GM21528 (cell line): ENCODE data around the gene PPP5C.
A peak's percentile ranks its signal among the peaks of the same experiment; 100 is the strongest.
"Not testable (repeated sequence)": the region's sequence is repeated elsewhere in the genome, so short reads cannot be mapped to it uniquely, and the experiment has no call there.

Experiments used
- ATAC-seq: cut with Tn5 transposase; IDR thresholded peaks from one replicate; pipeline ENCODE4 v1.9.1; 2021; ENCODE audit warnings: mild to moderate bottlenecking, moderate library complexity; ENCODE audit not compliant: unreplicated experiment, low FRiP score

The PPP5C gene

GRCh38 chr19:46346821-46347571 is at the start of gene PPP5C:
TSS of gene PPP5C (plus strand) at chr19:46347087. CDS start at chr19:46347097, 10 bp downstream.
- peak; percentile 49 for ATAC-seq

GRCh38 chr19:46297700-46298478 is 49.0 kb upstream of the PPP5C start:
- ATAC-seq = no peak

DNA sequence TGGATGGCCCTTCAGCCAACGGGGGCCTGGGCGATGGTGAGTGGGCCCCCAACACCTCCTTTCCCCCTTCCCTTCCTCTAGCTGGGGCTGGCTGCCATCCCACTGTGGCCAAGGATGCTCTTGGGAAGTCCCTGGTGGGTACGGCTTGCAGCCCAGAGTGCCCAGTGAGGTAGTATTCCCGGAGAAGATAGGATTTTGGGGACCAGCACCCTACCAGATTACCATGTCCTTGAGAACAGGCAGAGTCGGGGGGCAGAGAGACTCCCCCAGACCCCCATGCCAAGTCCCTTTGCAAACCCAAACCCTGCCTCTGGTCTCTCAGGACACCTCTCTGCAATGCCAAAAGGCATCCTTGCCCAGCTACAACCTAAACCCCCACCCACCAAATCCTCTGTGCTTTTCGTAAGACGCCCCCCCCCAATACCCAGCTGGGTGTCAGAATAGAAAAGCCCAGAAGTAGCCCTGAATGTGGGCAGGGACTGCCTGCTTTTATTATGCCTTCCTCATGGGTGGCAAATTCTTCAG is 48.3 kb upstream of the PPP5C start:
- no peak for ATAC-seq

DNA sequence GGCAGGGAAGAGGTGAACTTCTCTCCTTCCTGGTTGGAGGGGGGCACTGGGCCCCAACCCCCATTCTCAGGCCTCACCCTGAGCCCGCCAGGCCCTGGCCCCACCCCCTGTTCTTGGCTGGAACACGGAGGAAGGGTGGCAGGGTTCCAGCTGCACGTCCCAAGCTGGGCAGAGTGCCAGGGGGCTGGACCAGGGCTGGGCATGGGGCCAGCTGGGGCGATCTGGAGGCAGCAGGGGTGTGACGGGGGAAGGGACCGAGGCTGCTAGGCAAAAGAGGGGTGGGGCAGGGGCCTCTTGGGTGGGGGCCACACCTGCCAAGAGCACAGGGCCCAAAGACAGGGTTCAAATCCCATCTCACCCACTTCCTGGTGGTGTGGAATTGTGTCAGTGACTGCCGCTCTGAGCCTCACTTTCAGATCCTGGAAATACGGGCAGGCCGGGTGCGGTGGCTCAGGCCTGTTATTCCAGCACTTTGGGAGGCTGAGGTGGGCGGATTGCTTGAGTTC is 47.8 kb upstream of the PPP5C start:
- ATAC-seq = no peak

DNA sequence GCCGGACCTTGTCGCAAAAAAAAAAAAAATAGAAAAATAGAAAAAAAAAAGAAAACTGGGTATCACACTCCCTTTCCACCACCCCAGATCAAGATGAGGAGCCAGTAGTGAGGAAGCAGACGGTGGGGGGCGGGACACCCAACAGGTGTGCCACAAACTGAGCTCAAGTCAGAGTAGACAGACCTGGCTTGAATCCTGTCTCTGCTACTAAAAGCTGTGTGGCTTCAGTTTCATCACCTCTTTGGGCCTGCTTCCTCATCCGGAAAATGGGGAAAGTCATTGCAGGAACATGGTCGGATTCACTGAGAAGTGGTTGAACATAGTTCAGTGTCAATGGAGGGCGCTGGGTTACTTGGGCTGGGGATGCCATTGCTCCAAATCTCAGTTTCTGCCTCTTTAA is 47.2 kb upstream of the PPP5C start:
- no peak for ATAC-seq

DNA sequence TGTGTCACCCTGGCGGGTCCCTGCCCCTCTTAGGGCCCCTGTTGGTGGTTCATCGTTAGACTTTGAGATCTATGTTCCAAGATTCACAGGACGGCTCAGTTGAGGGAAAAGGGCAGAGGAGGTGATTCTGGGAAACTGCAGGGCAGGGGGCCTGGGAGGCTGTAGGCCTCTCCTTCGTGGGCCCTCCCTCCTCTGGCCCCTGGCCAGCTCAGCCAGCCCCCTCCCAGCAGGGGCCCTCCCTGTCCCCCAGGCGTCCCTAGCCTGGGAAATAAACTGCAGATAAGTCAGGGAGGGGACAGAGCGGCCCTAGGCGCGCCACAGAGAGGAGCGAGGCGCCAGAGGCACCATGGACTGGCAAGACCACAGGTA is 43.6 kb upstream of the PPP5C start:
- no peak for ATAC-seq

DNA sequence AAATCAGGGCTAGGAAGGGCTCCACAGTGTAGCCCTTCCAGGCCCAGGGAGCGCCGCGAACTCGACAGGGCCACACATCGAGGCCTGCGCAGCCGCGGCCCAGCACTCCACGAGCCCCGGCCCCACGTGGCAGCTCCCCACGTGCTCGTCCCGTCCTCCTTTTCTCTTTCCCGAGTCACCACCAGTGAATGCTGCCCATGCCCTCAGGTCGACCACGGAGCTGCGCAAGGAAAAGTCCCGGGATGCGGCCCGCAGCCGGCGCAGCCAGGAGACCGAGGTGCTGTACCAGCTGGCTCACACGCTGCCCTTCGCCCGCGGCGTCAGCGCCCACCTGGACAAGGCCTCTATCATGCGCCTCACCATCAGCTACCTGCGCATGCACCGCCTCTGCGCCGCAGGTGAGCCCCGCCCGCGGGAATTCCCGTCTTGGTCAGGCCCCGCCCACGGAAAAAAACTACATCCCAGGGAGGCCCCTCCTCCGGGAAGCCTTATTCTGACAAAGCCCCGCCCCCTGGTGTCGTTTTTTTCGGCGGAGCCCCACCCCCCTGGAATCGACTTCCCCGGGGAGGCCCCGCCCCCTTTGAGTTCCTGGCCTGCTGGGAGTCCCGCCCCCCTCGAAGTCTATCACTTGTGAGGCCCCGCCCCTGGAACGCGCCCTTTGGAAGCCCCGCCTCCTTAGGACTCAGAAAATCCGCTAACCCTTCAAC is 43.0 kb upstream of the PPP5C start:
- no peak for ATAC-seq

- no peak for ATAC-seq
Measured at GRCh38 chr19:46306501-46306900, 40.4 kb upstream of the PPP5C start.

DNA sequence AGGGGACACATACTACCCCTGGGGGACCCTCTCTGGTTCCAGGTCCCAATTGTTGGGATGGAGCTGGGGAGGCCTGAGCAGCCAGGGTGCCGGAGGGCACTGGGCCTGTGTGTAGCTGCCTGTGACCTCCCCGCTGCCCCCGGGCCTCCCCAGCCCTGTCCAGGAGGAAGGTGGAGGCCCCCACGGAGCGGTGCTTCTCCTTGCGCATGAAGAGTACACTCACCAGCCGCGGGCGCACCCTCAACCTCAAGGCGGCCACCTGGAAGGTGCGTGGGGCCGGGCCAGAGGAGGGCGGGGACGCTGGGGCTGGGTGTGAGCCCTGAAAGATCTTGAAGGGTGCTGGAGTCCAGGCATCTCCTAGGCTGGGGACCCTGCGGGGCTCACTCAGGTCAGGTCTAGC is 38.4 kb upstream of the PPP5C start:
- no peak for ATAC-seq

DNA sequence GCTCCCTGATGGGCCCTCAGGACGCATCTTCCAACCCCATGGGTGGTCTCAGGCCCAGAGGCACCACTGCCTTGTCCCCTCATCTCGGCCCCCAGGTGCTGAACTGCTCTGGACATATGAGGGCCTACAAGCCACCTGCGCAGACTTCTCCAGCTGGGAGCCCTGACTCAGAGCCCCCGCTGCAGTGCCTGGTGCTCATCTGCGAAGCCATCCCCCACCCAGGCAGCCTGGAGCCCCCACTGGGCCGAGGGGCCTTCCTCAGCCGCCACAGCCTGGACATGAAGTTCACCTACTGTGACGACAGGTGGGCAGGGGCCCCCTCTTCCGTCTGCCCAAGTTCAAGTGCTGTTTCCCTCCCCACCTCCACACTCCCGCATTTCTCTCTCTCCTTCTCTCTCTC is 37.8 kb upstream of the PPP5C start:
- ATAC-seq = no peak

DNA sequence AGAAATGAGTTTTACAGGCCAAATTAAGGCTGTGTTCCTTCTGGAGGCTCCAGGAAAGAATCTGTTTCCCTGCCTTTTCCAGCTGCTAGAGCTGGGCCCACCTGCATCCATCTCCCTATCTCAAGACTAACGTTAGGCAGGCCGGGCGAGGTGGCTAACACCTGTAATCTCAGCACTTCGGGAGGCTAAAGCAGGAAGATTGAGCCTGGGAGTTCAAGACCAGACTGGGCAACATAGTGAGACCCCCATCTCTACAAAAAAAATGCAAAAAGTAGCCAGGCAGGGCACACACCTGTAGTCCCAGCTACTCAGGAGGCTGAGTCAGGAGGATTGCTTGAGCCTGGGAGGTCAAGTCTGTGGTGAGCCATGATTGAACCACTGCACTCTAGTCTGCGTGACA is 35.4 kb upstream of the PPP5C start:
- no peak for ATAC-seq

- ATAC-seq = not testable (repeated sequence)
Measured at GRCh38 chr19:46313540-46314469, 33.1 kb upstream of the PPP5C start.

GRCh38 chr19:46317339-46317738 is 29.5 kb upstream of the PPP5C start:
- ATAC-seq = no peak

DNA sequence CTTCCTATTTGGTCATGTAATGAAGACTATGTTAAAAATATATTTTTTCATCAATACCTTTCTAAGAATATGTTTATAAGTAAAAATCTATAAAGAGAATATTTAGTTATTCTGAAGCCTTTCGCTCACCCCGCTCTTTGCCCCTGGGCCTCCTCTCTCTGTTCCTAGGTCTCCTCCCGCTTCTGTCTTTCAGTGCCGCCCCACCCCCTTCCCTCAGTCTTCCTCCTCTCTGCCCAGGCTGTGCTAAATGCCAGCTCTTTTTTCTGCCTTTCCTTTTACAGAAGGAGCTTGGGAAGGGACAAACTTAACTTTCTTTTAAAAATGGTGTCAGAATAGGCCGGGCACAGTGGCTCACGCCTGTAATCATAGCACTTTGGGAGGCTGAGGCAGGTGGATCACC is 27.3 kb upstream of the PPP5C start:
- ATAC-seq = no peak

DNA sequence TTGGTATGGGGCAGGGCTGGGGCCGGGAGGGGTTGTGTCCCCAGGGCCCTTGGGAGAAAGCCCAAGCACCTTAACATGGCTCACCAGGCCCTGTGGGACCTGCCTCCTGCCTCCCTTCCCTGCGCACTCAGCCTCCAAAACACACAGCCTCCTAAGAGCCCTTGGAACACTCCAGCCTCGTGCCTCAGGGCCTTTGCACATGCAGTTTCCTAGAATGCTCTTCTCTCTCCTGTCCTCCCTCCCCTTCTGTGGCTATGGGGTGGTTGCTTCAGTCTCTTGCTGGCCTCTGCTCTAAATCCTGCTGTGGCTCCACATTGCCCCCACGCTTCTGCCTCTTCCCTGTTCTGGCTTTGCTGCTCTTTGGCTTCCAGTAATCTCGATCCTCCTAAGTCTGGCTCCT is 26.3 kb upstream of the PPP5C start:
- no peak for ATAC-seq

GRCh38 chr19:46321653-46322052 is 25.2 kb upstream of the PPP5C start:
- no peak for ATAC-seq

DNA sequence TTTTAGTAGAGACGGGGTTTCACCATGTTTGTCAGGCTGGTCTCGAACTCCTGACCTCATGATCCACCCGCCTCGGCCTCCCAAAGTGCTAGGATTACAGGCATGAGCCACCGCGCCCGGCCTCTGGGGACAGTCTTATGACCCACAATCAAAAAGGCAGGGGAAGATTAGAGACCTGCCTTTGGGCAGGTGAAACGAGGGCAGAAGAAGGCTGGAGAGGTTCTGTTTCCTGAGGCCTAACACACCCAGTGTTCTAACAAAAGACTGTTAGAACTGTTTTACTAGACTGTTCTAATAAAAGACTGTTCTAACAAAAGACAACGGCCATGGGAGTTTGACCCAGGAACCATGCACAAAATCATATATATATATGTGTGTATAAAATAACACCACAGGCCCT is 23.7 kb upstream of the PPP5C start:
- ATAC-seq = not testable (repeated sequence)

GRCh38 chr19:46324277-46324676 is 22.6 kb upstream of the PPP5C start:
- ATAC-seq = no peak

DNA sequence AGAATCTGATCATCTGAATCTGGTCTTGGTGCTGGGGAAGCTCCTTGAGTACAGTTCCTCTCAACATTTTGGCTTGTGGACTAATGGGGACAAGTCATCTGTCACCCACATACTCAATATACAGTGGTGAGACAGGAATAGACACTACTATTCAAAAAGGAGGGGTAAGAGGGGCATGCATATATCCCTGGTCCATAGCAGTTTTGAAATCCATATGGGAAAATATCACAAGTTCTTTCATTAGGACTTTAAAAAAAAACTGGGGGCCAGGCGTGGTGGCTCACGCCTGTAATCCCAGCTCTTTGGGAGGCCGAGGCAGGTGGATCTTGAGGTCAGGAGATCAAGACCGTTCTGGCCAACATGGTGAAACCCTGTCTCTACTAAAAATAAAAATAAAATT is 20.3 kb upstream of the PPP5C start:
- ATAC-seq = no peak

DNA sequence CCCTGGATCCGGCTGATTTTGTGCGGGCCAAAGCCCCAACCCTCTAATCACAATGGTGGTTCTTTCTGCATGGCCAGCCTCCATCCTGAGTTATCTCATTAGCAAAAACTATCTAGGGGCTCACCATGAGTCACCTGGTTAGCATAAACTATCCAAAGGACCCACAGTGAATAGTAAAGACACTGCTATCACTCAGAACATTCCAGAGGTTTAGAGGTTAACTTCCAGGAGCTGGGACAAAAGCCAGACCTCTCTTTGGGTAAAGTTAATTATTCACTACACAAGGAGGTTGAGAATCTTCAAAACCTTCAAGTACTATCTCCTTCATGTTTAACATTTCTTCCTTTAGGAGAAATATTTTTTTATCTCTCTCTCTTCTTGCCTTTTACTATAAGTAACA is 18.8 kb upstream of the PPP5C start:
- no peak for ATAC-seq
